NCI-H2081 (cell line): Measurements from ENCODE around the gene ZMYND19.
A peak's percentile ranks its signal among the peaks of the same experiment; 100 is the strongest.
"Not testable (repeated sequence)": the region's sequence is repeated elsewhere in the genome, so short reads cannot be mapped to it uniquely, and the experiment has no call there.

Experiments used
- DNase-seq, 2 experiments: peaks; one replicate each; lab custom pipeline; 2025; lab: John Stamatoyannopoulos, UW

ZMYND19 gene

GRCh38 chr9:137590469-137591383 lies at the start of gene ZMYND19:
TSS of gene ZMYND19 (minus strand) at chr9:137590512. CDS start at chr9:137590263, 249 bp downstream.
- DNase-seq, result peak; percentile 87 to 88

GRCh38 chr9:137639303-137640051 lies 49.2 kb upstream of the ZMYND19 start:
- no peak for DNase-seq

- DNase-seq, result no peak
These were observed 48.4 kb upstream of the ZMYND19 start for GRCh38 chr9:137638680-137639079.

GRCh38 chr9:137634016-137634415 lies 43.7 kb upstream of the ZMYND19 start:
- no peak for DNase-seq

- DNase-seq, result no peak
These were observed 42.2 kb upstream of the ZMYND19 start for GRCh38 chr9:137632230-137633161.

GRCh38 chr9:137631345-137632229 lies 41.3 kb upstream of the ZMYND19 start:
- no peak for DNase-seq

GRCh38 chr9:137630679-137631078 lies 40.4 kb upstream of the ZMYND19 start:
- no peak for DNase-seq

- DNase-seq, result no peak
These were observed 39.8 kb upstream of the ZMYND19 start for GRCh38 chr9:137630126-137630525.

- not testable (repeated sequence) for DNase-seq
These were observed 37.1 kb upstream of the ZMYND19 start for GRCh38 chr9:137627406-137627805.

- DNase-seq, result no peak
These were observed 36.2 kb upstream of the ZMYND19 start for GRCh38 chr9:137626464-137626863.

GRCh38 chr9:137622211-137622610 lies 31.9 kb upstream of the ZMYND19 start:
- DNase-seq, result not testable (repeated sequence)

GRCh38 chr9:137621131-137621757 lies 30.9 kb upstream of the ZMYND19 start:
- no peak for DNase-seq

GRCh38 chr9:137620581-137620980 lies 30.3 kb upstream of the ZMYND19 start:
- DNase-seq, result no peak

- no peak for DNase-seq
These were observed 29.7 kb upstream of the ZMYND19 start for GRCh38 chr9:137620048-137620405.

GRCh38 chr9:137619240-137620047 lies 29.1 kb upstream of the ZMYND19 start:
- peak in 1 of 2 experiments; percentile 21 for DNase-seq

GRCh38 chr9:137618105-137619067 lies 28.1 kb upstream of the ZMYND19 start, which contains the start of gene EHMT1:
TSS of gene EHMT1 (plus strand) at chr9:137619005. CDS start at chr9:137619029, 24 bp downstream.
- DNase-seq, result peak; percentile 77 to 82

- DNase-seq, result no peak
These were observed 25.1 kb upstream of the ZMYND19 start for GRCh38 chr9:137615387-137615871.
